Calu3 (cell line): ENCODE results near the gene CHST6. TPM values are rescaled to one million over a fixed set of nuclear protein-coding genes. Genes with fewer than 3 reads are reported as not detected.

Experiments
- BruUV-seq: library from RNA; stranded (reverse); fragments of 400-500 nt; replicated peaks from 2 replicates; lab custom pipeline; 2021; lab: Mats Ljungman, UMichigan
- CTCF ChIA-PET: fragments of 300-600 bp; sonication (Branson Sonifier 250); formaldehyde crosslinking; loops from one replicate; lab custom pipeline; 2022; ENCODE audit warnings: antibody characterized with exemption; lab: Charles Lee
- DNase-seq: peaks from one replicate; pipeline ENCODE4 v3.0.0; 2022
- H3K27ac Mint-ChIP-seq: one replicate; pipeline ENCODE4 v1.8.0; 2022; ENCODE audit warnings: mixed read lengths; ENCODE audit not compliant: unreplicated experiment
- H3K27me3 Mint-ChIP-seq: one replicate; pipeline ENCODE4 v1.8.0; 2022; ENCODE audit warnings: mixed read lengths; ENCODE audit not compliant: unreplicated experiment
- H3K36me3 Mint-ChIP-seq: one replicate; pipeline ENCODE4 v1.8.0; 2022; ENCODE audit warnings: mild to moderate bottlenecking, moderate library complexity, mixed read lengths; ENCODE audit not compliant: insufficient read depth, unreplicated experiment
- H3K4me1 Mint-ChIP-seq: one replicate; pipeline ENCODE4 v1.8.0; 2022; ENCODE audit warnings: mild to moderate bottlenecking, low read depth, mixed read lengths; ENCODE audit not compliant: unreplicated experiment
- H3K4me3 Mint-ChIP-seq: one replicate; pipeline ENCODE4 v1.8.0; 2022; ENCODE audit warnings: mild to moderate bottlenecking, low read depth, moderate library complexity, mixed read lengths; ENCODE audit not compliant: unreplicated experiment
- H3K9me3 Mint-ChIP-seq: one replicate; pipeline ENCODE4 v1.8.0; 2022; ENCODE audit warnings: low read depth, mixed read lengths; ENCODE audit not compliant: unreplicated experiment
- CTCF ChIP-seq: fragments of 200-600 bp; IDR thresholded peaks from one replicate; pipeline ENCODE4 v1.8.0; 2022; ENCODE audit warnings: antibody characterized with exemption; ENCODE audit not compliant: unreplicated experiment
- intact Hi-C: fragments of 100-400 bp; cut with micrococcal nuclease; formaldehyde crosslinking; loops from one replicate; pipeline ENCODE4 v1.10.0; 2022; ENCODE audit not compliant: unreplicated experiment
- total RNA-seq: library from RNA; stranded (reverse); gene quantifications from 2 replicates; pipeline ENCODE4 v1.2.3, GENCODE V29; 2022

Gene CHST6
- total RNA-seq, 1 experiment from 2014 or later, result 4.3 TPM

GRCh38 chr16:75485230-75486013 is 9.8 kb downstream of the CHST6 start:
- Mint-ChIP-seq H3K4me1 (peaks cover 43% of the 10 kb centered on the region), H3K4me3 (no peak overlapping the region), H3K9me3 (no peaks in the 10 kb centered on the region), H3K27me3 (no peaks in the 10 kb centered on the region), H3K36me3 (peaks cover 7% of the 10 kb centered on the region), H3K27ac (peak overlapping the region; percentile 2)
- BruUV-seq, result no TSS peak
- intact Hi-C loops, result no loop called here
- CTCF ChIA-PET, result interaction anchor here (0.6 to 1.6 kb wide), 2 partner anchors 10 to 32 kb away, joined by 4 to 5 read pairs; partner anchors contain the start of gene CHST6
- no peak for DNase-seq
- TF ChIP-seq CTCF, result no peak

- Mint-ChIP-seq H3K4me1 (peaks cover 45% of the 10 kb centered on the region), H3K27ac (peak overlapping the region; percentile 82), H3K27me3 (peaks cover 4% of the 10 kb centered on the region), H3K36me3 (peaks cover 7% of the 10 kb centered on the region), H3K4me3 (peak overlapping the region; percentile 51), H3K9me3 (no peaks in the 10 kb centered on the region)
- CTCF ChIA-PET, result interaction anchor here (0.6 to 2.2 kb wide), 7 partner anchors 12 to 140 kb away, joined by 3 to 14 read pairs (median 4); partner anchors contain the start of genes ADAT1 and CHST6
- intact Hi-C loops, result no loop called here
- no peak for TF ChIP-seq CTCF
- DNase-seq, result peak; percentile 72
- BruUV-seq, result no TSS peak
Measured at GRCh38 chr16:75483222-75483621, 12.0 kb downstream of the CHST6 start.

GRCh38 chr16:75482434-75483205 is 12.6 kb downstream of the CHST6 start:
- peak overlapping the region; percentile 82 for H3K27ac Mint-ChIP-seq
- intact Hi-C loops, result no loop called here
- CTCF ChIA-PET, result interaction anchor here (0.8 to 2.2 kb wide), 6 partner anchors 12 to 140 kb away, joined by 3 to 14 read pairs (median 4); partner anchors contain the start of genes ADAT1 and CHST6

More at GRCh38 chr16:75482434-75483205, 12.6 kb downstream of the CHST6 start:
- TF ChIP-seq CTCF, result no peak
- Mint-ChIP-seq H3K4me3 (no peak overlapping the region), H3K9me3 (no peaks in the 10 kb centered on the region), H3K4me1 (peaks cover 51% of the 10 kb centered on the region), H3K27me3 (peaks cover 10% of the 10 kb centered on the region), H3K36me3 (peaks cover 7% of the 10 kb centered on the region)
- no TSS peak for BruUV-seq
- DNase-seq, result peak; percentile 26
